Measurements from ENCODE around the gene BAIAP3. TPM values are rescaled to one million over a fixed set of nuclear protein-coding genes. Genes with fewer than 3 reads are reported as not detected.

BAIAP3 gene
- total RNA-seq, 4 donors from 2014 or later, result 1.5 to 5.4 (median 2.4) TPM

DNA sequence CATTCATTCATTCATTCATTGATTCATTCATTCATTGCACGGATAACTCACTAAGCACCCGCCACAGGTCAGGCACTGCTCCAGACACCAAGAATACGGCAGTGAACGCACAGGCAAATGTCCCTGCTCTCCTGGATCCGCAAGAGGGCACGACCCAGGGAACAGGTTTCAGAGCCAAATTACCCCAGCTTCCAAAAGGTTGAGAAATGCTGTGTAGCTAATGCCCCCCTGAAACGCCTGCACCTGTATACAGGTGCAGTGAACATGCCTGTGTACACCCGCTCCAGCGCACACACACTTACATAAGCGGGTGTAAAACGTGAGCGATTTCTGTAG is 33.6 kb upstream of the BAIAP3 start:
- no peak overlapping the region for H3K4me3 ChIP-seq (ENCODE audit: low read depth, poor library complexity, severe bottlenecking)
- WGBS, 2 donors, result 58 to 64% methylated on average over 12 of the region's 12 CpGs
- DNase-seq (ENCODE audit: low spot score in 2 of 2), result no peak
- TF ChIP-seq POLR2A (IDR thresholded peaks at IDR 0.05), result no peak
- TF ChIP-seq, protein P1, sequence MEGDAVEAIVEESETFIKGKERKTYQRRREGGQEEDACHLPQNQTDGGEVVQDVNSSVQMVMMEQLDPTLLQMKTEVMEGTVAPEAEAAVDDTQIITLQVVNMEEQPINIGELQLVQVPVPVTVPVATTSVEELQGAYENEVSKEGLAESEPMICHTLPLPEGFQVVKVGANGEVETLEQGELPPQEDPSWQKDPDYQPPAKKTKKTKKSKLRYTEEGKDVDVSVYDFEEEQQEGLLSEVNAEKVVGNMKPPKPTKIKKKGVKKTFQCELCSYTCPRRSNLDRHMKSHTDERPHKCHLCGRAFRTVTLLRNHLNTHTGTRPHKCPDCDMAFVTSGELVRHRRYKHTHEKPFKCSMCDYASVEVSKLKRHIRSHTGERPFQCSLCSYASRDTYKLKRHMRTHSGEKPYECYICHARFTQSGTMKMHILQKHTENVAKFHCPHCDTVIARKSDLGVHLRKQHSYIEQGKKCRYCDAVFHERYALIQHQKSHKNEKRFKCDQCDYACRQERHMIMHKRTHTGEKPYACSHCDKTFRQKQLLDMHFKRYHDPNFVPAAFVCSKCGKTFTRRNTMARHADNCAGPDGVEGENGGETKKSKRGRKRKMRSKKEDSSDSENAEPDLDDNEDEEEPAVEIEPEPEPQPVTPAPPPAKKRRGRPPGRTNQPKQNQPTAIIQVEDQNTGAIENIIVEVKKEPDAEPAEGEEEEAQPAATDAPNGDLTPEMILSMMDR (IDR thresholded peaks at IDR 0.05), result no peak
- intact Hi-C loops (cut with DNase I; ENCODE audit: low total_unique reads), result no loop called here

DNA sequence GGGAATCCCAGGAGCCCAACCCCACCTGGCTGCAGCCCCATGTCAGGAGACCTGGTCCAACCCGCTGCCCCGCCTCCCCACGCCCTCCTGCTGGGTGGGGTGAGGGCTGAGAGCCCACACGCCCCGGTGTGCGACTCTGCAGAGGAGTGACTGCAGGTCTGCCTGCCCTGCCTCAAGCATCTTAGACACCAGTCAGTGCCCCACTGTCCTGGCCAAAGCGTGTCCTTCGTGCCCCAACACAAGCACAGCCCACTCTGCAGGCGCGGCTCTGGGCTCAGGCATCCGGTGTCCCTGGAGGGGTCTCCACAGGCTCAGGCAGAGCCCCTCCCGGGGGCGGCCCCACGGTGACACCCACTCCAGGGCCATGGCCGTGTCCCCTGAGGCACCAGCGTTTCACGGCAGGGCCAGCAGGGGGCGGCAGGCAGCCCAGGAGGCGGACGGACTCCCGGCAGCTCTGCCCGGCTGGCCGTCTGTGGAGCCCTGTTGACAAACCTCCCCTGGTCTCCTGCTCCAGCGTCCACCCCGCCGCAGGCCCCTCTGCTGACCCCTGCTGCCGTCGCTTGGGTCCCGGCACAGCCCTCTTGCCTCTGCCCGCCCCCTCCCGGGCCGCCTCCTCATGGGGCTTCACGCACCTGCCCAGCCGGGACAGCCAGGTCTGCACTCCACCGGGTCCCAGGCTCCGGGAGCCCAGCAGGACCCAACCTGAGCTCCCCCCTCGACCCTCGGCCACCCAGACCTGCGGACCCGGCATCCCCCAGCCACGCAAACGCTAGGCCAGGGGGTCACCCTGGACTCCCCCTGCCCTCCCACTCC is 32.6 kb upstream of the BAIAP3 start:
- H3K4me3 ChIP-seq (ENCODE audit: low read depth, poor library complexity, severe bottlenecking), result no peak overlapping the region
- peak; percentile 34 to 91 for DNase-seq (ENCODE audit: low spot score in 2 of 2)
- intact Hi-C loops (cut with DNase I; ENCODE audit: low total_unique reads), result no loop called here
- WGBS, 2 donors, result 9 to 13% methylated on average over 23 to 24 of the region's 42 CpGs
- TF ChIP-seq, protein P1 (IDR thresholded peaks at IDR 0.05), result no peak
- TF ChIP-seq POLR2A (IDR thresholded peaks at IDR 0.05), result no peak

DNA sequence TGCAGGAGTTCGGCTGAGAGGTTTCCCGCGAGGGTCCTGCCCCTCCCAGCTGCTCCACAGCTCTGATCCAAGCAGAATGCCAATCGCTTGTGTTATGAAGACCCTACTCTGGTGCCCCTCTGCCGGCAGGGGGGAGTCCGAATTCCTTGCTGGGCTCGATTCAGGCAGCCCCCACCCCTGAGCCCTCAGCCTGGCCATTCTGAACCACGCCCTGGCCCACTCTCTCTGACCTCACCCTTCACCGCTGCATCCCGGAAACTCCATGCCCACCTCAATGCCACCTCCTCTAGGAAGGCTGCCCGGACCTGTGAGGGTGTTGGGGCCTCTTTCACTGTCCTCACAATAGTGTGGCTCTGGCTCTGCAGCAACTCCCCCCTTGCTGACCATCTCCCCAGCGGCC is 31.9 kb upstream of the BAIAP3 start:
- TF ChIP-seq, protein P1 (IDR thresholded peaks at IDR 0.05), result no peak
- TF ChIP-seq POLR2A (IDR thresholded peaks at IDR 0.05), result no peak
- intact Hi-C loops (cut with DNase I; ENCODE audit: low total_unique reads), result no loop called here
- peak in 1 of 2 donors; percentile 82 for DNase-seq (ENCODE audit: low spot score in 2 of 2)
- no peak overlapping the region for H3K4me3 ChIP-seq (ENCODE audit: low read depth, poor library complexity, severe bottlenecking)
- 74 to 81% methylated on average over 12 of the region's 12 CpGs for WGBS, 2 donors

DNA sequence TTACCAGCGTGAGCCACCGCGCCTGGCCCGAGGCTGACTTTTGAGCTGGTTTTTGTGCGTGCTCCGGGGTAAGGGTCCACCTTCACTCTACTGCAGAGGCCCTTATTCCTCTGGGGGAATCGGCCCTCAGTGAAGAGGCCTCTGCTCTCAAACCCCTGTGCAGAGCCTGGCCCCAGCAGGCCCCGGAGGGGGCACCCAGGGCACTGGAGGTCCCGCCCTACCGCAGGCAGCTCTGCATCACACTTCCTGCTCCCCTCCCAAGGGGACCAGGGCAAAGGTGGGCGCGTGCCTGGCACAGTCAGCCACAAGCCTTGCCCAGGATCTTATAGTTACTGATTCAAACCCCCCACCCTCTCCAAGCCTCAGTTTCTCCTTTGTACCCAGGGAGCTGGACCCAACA is 27.6 kb upstream of the BAIAP3 start:
- TF ChIP-seq, protein P1 (IDR thresholded peaks at IDR 0.05), result no peak
- no peak for TF ChIP-seq POLR2A (IDR thresholded peaks at IDR 0.05)
- intact Hi-C loops (cut with DNase I; ENCODE audit: low total_unique reads), result no loop called here
- 70 to 79% methylated on average over 12 of the region's 12 CpGs for WGBS, 2 donors
- no peak for DNase-seq (ENCODE audit: low spot score in 2 of 2)
- no peak overlapping the region for H3K4me3 ChIP-seq (ENCODE audit: low read depth, poor library complexity, severe bottlenecking)

DNA sequence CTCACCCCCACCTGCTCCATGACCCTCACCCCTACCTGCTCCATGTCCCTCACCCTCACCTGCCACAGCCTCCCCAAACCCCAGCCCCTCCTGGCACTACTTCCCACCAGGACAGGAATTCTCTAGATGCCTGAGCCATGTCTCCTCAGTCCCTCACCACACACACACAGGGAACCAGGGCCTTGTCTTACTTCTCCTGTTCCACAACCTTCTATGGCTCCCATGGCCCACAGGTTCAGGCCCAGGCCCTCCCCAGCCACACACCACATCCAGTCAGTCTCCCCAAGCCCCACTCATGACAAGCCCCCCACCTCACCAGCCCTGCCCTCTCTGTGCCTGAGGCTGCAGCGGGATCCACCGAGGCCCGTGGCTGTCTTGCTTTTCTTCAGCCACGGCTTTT is 27.1 kb upstream of the BAIAP3 start:
- no peak for DNase-seq (ENCODE audit: low spot score in 2 of 2)
- TF ChIP-seq, protein P1 (IDR thresholded peaks at IDR 0.05), result no peak
- TF ChIP-seq POLR2A (IDR thresholded peaks at IDR 0.05), result no peak
- intact Hi-C loops (cut with DNase I; ENCODE audit: low total_unique reads), result no loop called here
- 63 to 65% methylated on average over 4 of the region's 4 CpGs for WGBS, 2 donors
- H3K4me3 ChIP-seq (ENCODE audit: low read depth, poor library complexity, severe bottlenecking), result no peak overlapping the region
